ENCODE data around the gene TMEM131. TPM values are rescaled to one million over a fixed set of nuclear protein-coding genes. Genes with fewer than 3 reads are reported as not detected.

TMEM131 gene
- total and polyA plus RNA-seq, 11 donors: 9.3 to 38.3 (median 31.2) TPM

GRCh38 chr2:98040331-98040939 lies 44.7 kb upstream of the TMEM131 start:
- Histone ChIP-seq H3K4me1 (peaks cover 0 to 20% (median 14%) of the 10 kb centered on the region in 12 donors), H3K27me3 (peaks cover 0 to 57% (median 0%) of the 10 kb centered on the region in 9 donors), H3K4me3 (no peak overlapping the region), H3K9me3 (peaks cover 0 to 18% (median 10%) of the 10 kb centered on the region in 12 donors), H3K27ac (no peak overlapping the region), H3K36me3 (no peaks in the 10 kb centered on the region)
- WGBS, 4 donors: 76 to 91% (median 84%) methylated on average over 7 to 8 of the region's 8 CpGs
- ATAC-seq (peak in 1 of 4 donors; percentile 15), DNase-seq (peak in 1 of 5 donors; percentile 6)
- intact Hi-C loops (cut with DNase I): no loop called here
- TF ChIP-seq POLR2A (IDR thresholded peaks at IDR 0.05): no peak
- TF ChIP-seq, protein P1, sequence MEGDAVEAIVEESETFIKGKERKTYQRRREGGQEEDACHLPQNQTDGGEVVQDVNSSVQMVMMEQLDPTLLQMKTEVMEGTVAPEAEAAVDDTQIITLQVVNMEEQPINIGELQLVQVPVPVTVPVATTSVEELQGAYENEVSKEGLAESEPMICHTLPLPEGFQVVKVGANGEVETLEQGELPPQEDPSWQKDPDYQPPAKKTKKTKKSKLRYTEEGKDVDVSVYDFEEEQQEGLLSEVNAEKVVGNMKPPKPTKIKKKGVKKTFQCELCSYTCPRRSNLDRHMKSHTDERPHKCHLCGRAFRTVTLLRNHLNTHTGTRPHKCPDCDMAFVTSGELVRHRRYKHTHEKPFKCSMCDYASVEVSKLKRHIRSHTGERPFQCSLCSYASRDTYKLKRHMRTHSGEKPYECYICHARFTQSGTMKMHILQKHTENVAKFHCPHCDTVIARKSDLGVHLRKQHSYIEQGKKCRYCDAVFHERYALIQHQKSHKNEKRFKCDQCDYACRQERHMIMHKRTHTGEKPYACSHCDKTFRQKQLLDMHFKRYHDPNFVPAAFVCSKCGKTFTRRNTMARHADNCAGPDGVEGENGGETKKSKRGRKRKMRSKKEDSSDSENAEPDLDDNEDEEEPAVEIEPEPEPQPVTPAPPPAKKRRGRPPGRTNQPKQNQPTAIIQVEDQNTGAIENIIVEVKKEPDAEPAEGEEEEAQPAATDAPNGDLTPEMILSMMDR (IDR thresholded peaks at IDR 0.05): no peak

GRCh38 chr2:98039085-98039756 lies 43.5 kb upstream of the TMEM131 start:
- no peaks in the 10 kb centered on the region for H3K36me3 ChIP-seq
- no peak overlapping the region for H3K27ac ChIP-seq
- TF ChIP-seq POLR2A (IDR thresholded peaks at IDR 0.05): no peak
- TF ChIP-seq, protein P1 (IDR thresholded peaks at IDR 0.05): no peak

GRCh38 chr2:98037666-98038336 lies 42.1 kb upstream of the TMEM131 start:
- no peaks in the 10 kb centered on the region for H3K9me3 ChIP-seq
- no peak overlapping the region for H3K4me3 ChIP-seq
- no peak for TF ChIP-seq POLR2A (IDR thresholded peaks at IDR 0.05)
- H3K36me3 ChIP-seq: no peaks in the 10 kb centered on the region
- intact Hi-C loops (cut with DNase I): no loop called here
- DNase-seq (no peak), ATAC-seq (no peak)
- 50 to 59% (median 54%) methylated on average over 2 of the region's 2 CpGs for WGBS, 4 donors
- peaks cover 0 to 62% (median 0%) of the 10 kb centered on the region in 9 donors for H3K27me3 ChIP-seq
- H3K27ac ChIP-seq: peak overlapping the region in 1 of 12 donors; percentile 13
- peaks cover 0 to 20% (median 14%) of the 10 kb centered on the region in 12 donors for H3K4me1 ChIP-seq

More at GRCh38 chr2:98039085-98039756, 43.5 kb upstream of the TMEM131 start:
- peaks cover 0 to 67% (median 0%) of the 10 kb centered on the region in 9 donors for H3K27me3 ChIP-seq
- 73 to 79% (median 75%) methylated on average over 12 of the region's 12 CpGs for WGBS, 4 donors
- H3K4me3 ChIP-seq: no peak overlapping the region
- ATAC-seq (no peak), DNase-seq (peak in 2 of 5 donors; percentile 27 to 38)
- H3K9me3 ChIP-seq: peaks cover 0 to 13% (median 5%) of the 10 kb centered on the region in 12 donors
- intact Hi-C loops (cut with DNase I): no loop called here
- H3K4me1 ChIP-seq: peaks cover 0 to 20% (median 14%) of the 10 kb centered on the region in 12 donors

DNA sequence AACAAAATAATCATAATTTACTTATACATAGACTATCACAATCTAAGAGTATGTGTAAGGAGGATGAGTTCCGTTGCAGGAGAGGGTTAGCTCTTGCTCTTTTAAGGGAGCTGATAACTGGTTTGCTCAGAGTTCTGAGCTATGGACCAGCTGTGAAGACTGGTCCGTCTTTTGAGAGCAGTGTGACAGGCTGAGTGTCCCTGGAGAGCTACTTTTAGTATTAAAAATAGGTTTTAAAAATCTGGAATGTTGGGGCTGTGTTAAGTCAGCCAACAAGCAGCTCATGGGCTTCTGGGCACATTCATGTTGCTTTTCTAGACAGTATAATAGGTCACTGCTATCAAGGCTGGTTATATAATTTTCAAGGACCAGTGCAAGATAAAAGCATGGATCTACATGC lies 41.5 kb upstream of the TMEM131 start:
- TF ChIP-seq POLR2A (IDR thresholded peaks at IDR 0.05): no peak
- TF ChIP-seq, protein P1 (IDR thresholded peaks at IDR 0.05): no peak
- H3K4me3 ChIP-seq: no peak overlapping the region
- H3K27ac ChIP-seq: peak overlapping the region in 5 of 12 donors; percentile 4 to 60 (median 25)
- DNase-seq (no peak), ATAC-seq (peak; percentile 15 to 61 (median 30))
- peaks cover 0 to 57% (median 0%) of the 10 kb centered on the region in 9 donors for H3K27me3 ChIP-seq
- intact Hi-C loops (cut with DNase I): no loop called here
- H3K36me3 ChIP-seq: no peaks in the 10 kb centered on the region
- peaks cover 0 to 20% (median 14%) of the 10 kb centered on the region in 12 donors for H3K4me1 ChIP-seq
- 29 to 49% (median 35%) methylated on average over 2 of the region's 2 CpGs for WGBS, 4 donors
- no peaks in the 10 kb centered on the region for H3K9me3 ChIP-seq

Measured in heart left ventricle (tissue), 16 donors.